NCI-H146 (cell line): ENCODE results near the gene THRAP3.

Source experiments
- DNase-seq: peaks from one replicate; lab custom pipeline; 2025; lab: John Stamatoyannopoulos, UW

The THRAP3 gene

DNA sequence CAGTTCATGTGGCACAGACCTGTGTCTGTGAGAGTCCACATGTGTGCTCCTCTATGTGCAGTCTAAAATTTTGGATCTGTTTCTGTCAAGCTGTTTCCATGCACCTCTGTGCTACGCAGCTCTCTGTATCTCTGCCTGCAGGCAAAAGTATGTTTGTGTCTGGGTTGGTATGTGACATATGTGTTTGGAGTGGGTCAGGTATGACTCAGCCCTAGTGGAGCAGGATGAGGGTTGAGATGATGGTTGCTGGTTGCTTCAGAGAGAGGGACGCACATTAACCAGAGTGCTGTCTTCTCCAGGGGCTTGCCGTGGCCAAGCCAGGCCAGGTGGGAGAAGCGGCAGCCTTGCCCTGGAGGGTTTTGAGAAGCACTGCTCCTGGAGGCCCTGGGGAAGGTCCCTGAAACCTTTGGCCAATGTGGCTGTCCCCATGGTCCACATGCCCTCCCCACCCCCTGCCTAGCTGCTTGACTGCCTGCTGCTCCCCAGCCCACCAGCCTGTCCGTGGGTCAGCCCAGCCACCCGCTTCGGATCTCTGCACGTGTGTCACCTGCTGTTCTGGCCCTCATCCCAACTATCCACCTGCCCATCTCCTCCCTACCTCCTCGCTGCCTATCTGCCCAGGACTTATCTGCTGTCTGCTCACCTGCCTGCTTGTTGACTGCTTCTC, 103.3 kb downstream of the THRAP3 start:
- DNase-seq: peak; percentile 8

DNA sequence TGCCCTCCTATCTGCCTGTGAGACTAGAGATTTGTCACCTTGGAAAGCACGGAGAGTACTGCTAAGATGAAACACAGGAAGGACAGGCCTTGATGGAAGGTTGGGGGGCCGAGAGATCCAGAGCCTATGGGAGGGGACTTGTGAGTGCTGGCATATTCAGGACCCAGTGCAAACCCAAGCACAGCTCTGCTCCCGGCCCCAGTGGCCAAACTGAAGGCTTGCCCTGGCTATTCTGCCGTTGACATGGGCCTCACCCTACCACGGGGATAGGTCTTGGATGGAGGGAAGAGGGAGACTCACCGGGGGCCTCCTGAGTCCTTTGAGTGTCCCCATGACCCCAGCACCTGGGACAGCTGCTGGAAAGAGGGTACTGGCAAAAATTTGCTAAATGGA, 103.8 kb downstream of the THRAP3 start:
- DNase-seq: no peak

DNA sequence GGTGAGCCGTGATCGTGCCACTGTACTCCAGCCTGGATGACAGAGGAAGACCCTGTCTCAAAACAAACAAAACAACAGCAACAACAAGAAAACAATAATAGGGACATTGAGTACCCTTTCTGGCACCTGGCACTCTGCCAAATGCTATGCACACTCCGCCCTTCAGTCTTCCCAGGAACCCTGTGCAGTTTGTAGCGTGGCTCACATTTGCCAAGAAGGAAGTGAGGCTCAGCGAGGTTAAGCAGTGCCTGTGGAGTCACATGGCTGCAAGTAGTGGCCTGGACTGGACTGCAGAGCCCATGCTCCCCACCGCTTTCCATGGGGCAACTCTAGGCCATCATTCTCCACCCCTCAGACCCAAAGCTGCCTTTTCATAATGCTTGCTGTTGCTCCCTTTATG, 104.5 kb downstream of the THRAP3 start:
- no peak for DNase-seq

DNA sequence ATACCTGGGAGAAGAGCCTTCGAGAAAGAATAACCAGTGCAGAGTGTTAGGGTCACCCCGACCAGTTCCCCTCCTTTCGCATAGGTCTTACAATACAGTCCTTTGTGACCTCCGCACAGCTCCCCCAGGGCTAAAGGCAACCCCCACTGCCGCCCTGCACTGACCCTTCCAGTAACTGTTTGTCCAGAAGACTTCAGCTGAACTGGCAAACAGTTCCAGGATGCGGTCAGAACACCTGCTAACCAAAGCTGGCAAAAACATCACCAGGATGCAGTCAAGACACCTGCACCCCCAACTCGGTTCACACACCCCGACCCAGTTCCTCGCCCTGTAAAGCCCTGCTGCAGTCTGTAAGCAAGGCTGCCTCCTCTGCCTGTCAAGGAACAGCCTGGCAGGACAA, 105.6 kb downstream of the THRAP3 start:
- DNase-seq: no peak

DNA sequence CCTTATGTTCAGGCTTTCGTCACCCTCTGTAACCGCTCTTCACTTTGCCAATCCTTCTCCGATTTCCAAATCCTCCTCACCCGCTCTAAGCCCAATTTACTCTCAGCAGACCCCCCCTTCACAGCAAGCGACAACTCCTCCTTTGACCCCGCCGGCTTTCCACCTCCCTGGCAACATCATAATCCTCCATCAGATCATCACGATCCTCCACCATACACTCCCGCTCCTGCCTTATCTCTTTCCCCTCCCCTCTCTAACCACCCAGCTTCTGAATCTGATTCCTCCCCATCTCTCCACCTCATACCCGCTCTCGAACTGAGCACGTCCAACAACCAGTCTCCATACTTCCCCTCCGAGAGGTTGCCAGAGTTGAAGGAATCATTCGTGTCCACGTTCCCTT, 106.7 kb downstream of the THRAP3 start:
- DNase-seq: no peak

DNA sequence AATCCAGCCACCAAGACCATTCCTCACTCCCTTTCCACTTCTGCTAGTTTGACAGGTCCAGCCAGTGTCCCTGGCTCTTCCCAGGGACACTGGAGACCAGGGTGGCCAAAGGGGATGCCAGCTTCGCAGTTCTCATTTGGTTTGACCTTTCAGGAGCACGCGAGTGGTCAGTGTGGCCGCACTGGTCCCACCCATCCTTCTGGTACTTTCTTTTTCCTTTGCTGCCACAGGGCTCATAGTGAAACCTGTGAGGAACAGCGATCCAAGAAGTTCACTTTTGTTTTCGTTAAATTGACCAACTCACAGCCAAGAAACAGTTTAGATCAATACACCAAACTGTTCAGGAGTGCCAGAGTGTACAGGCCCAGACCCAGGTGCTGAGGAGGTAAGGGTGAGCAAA, 113.6 kb downstream of the THRAP3 start:
- no peak for DNase-seq

DNA sequence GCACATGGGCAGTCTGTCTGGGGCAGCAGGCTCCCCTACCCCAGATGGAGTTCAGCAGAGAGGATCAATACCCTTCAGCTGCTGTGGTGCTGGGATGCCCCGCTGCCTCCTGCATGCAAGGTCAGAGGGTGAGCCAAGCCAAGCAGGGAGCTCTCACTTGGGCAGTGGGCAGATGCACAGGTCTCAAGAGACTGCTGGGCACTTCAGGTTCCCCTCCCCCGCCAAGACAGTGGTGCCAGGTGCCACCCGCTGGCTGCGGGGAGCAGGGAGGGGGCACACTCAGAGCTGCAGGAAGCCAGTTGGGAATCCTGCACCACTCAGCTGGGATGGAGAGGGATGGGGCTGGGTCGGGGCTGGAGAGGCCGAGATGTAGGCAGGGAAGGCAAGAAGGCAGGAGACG, 115.0 kb downstream of the THRAP3 start:
- no peak for DNase-seq

DNA sequence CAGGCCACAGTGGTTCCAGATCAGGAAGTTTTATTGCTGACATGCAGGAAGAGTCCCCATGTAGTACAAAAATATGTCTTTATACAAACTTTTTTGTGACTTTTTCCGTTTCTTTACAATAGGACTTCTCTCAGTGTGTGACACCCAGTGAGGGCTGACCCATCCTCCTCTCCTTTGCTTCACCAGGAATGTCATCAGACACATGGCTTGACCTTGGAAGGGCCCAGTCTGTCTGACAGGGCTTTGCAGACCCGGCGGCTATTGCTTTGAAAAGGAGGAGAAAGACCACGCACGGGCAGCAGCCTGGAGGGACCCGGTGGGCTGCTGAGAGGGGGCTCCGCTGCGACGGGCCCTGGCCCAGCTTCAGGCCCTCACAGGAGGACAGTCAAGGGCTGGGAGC, 115.4 kb downstream of the THRAP3 start:
- DNase-seq: no peak

DNA sequence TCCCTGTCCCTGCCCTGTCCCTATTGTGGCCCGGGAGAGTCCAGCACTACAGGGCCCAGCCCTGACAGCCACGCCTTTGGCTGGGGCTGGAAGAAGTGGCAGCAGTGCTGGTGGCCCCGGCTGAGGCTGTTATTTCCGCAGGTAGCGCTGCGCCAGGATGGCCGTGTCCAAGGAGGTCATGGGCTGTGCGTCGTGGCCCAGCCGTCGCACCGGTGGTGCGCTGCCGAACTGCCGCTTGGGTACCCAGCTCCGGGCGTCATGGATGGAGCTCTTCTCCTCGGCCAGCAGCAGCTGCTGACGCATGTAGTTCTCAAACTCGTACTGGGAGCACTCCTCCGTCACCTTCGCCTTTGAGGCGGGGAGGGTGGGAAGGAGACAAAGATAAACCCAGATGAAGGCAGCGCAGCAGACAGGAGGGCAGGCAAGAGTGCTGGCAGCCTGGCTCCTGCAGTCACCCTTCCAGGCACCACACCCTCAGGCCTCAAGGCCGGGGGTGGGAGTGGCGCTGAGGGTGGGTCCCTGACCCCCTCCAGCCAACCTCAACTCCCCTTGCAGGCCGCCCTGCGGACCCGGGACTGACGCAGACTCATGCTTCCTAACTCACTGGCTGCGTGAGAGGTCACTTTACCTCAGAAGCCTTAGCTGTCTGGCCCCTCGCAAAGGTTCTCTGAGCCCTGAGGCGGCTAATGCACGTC, 117.5 kb downstream of the THRAP3 start:
- DNase-seq: no peak

DNA sequence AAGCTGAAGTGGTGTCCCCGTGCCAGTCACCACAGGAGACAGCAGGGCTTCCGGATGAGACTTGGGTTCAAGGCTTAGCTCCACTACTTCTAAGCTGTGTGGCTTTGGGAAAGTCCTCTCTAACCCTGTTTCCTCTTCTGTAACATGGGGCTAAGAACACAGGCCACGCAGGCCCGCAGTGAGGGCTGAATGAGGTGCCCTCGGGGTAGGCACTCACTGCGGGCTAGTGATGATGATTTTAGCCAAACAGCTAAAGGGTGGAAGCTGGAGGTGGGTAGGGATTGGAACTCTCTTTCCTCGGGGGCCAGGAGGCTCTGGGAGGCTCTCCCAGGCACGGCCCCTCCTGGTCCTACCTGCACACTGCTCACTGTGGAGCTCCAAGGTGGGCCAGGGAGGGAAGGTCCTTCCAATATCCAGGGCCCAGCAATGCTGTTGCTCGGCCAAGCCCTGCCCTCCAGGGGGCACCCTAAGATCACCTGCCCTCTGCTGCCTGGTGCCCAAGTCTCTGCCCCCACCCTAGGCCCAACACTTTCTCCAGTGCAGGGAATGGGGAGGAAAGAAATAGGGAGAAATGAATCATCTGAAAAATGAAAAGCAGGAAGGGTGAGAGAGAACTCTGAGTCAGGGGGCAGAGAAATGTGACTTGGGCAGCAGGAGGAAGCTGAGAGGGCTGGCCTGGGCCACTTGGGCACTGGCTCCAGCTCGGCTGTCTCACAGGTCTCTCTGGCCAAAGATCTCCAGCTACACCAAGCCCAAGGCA, 118.4 kb downstream of the THRAP3 start:
- peak; percentile 3 for DNase-seq

DNA sequence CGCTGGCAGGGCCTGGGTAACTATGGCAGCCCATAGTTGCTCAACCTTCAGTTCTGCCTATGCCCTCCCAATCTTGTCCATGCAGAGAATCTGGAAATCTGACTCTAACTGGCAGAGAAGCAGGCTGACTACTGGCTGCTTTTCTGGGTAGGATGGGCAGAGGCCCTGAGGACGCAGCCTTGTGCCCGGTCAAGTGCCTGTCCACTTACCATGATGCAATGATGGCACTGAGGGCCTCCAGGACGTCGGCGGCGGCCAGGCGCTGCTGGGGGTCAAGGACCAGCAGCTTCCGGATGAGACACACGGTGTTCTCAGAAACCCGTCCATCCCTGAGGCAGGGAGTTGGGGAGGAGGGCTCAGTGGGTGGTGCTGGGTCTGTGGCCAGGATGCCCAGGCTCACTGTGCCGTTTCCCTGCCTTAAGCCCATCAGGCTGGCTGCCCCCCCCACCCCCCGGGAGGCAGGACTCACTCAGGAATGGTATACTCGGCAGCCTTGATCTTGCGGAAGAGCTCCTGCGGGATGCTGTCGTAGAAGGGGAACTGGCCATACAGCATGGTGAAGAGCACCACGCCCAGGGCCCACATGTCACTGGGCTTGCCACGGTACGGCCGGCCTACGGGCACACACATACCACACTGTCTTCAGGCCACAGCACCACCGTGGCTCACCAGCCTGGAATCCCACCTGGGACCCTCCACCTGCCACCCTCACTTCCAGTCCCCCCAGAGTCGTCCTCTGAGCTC, 119.6 kb downstream of the THRAP3 start:
- no peak for DNase-seq

DNA sequence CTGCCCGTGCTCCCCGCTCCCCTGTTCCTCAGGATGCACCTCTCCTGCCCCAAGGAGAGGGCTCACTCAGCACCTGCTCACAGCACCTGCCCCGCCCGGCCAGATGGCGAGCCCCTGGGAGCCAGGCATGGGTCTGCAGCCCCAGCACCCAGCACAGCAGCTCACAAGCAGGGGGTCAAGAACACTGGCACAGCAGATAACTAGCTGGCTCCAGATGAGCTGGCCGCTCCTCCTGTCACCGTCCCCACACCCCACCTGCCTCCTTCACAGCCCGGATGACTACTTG, 120.1 kb downstream of the THRAP3 start:
- no peak for DNase-seq

DNA sequence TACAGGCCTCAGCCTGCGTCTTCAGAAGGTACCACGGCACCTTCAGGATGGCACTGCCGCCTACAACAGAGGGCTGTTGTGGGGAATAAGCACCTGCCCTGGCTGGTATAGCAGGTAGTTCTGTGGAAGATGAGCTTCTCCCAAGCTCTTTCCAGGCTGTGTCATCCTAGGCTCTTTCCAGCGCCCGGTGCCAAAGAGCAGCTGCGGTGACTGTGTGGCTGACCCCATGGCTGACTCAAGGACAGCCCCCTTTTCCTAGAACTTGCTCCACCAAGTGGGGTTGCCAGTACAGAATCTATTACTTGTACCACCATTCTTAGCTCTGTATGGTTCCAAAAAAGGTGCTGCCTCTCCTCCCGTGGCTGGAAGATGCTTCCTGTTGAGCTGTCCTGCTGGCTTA, 121.1 kb downstream of the THRAP3 start:
- no peak for DNase-seq

DNA sequence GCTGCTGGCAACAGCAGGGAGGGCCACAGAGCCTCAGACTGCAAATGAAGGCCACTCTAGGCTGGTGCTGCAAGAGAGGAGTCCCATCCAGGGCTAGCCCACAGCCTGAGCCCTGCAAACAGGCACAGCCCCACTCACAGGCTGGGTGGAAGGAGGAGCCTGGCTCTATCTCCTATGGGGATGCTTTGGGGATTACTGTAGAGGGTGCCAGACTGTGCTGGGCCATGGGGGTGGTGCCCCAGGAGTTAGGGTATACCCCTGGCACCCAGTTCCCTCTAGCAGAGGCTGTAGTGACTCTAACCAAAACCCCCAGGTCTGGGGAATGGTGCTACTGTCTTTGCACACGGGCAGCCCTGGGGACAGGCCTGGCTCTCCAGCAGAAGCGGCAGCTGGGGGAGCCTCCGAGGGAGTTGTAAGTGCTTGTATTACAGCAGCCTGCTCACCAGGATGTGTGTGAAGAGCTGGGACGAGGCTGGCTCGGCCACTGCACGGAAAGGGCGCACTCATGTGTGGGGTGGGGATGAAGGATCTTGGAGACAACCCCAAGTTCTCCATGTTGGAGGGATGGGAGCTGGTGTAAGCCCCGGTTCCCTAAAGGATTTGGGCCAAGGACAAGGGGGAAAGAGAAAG, 122.6 kb downstream of the THRAP3 start:
- DNase-seq: no peak

DNA sequence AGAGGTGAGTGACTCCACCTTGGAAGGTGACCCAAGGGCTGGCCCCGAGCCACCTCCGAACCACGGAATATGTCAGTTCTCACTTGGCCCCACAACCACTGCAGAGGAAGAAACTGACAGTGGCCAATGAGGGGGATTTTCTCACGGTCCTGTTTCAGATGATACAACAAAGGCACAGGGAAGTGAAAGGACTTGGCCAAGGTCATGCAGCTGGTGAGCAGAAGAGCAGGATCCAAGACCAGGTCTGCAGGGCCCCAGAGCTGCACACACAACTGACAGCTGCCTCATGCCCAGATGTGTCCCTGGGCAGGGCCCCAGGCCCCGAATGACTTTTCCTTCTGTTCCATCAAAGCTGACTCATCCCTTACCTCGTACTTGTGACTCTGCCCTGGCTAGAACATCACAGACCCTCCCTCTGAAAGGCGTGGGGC, 125.0 kb downstream of the THRAP3 start:
- no peak for DNase-seq

DNA sequence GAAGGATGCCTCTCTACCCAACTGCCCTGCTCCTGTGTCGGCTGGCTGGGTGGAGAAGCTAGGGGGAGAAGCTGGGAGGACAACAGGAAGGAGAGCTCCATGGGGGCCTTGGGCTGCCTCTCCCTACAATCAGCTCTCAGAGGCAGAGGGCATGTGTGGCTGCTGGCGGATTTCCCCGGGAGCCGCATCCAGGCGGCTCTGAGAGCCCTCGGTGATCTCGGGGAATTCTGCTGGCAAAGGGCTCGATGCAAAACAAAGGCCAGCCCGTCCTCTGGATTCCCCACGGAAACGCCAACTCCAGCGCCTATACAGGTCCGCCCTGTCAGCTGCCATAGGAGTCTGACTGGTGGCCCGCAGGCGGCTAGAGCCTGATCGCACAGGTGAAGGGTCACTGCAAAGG, 125.6 kb downstream of the THRAP3 start:
- no peak for DNase-seq

DNA sequence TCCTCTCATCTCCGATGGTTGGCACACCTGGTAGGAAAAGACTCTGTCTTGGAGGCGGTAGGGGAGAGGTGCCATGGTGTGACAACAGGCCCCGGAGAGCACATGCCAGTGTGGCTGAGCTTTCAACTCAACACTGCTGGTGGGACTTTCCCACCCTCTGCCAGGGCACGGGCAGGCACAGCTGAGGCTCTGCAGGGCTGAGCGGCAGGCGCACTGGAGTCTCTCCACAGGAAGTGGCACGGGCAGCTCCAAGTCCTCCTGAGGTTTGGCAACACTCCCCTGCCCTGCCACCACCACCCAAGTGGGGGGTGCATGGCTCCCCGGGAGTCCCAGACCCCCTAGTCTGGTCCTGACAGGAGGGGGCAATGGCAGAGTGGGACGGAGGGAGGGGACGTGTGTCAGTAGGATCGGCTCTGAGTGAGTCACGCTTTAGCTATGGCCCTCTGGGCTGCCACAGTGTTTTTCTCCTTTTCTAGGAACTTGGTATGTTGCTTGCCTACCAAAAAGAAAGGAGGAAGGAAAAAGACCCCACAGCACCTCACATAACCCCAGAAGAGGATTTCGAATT, 126.5 kb downstream of the THRAP3 start:
- DNase-seq: no peak

DNA sequence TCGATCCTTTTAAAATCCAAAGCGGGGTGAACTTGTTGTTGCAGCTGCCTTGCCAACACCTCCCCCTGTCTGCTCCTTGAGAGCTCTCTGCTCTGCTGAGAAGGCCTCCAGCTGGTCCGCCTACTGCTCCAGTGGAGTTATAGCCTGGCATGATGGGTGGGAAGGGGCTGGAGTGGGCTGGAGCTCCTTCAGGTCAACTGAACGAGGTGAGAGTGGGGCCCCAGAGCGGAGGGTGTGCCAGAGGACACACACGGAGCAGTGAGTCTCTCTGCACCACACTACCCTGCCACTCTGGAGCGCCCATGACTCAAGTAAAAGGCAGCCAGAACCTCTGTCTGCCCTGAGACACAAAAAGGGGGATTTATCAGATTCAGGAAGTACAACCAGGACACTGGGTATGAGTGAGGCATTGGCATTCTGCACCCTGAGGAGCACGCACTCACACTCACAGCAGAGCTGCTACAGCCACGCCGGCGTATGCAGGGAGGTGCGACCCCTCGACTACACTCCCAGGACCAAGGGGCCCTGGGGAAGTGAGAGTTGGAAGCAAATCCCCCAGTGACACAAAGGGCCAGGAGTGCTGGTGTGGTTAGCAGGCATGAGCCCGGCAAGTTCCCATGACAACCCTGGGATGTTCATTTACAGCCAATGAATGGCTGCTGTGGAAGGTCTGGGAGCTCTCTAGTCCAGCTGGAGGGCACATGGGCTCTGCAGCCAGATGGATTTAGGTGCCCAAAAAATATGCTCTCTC, 127.2 kb downstream of the THRAP3 start:
- no peak for DNase-seq

DNA sequence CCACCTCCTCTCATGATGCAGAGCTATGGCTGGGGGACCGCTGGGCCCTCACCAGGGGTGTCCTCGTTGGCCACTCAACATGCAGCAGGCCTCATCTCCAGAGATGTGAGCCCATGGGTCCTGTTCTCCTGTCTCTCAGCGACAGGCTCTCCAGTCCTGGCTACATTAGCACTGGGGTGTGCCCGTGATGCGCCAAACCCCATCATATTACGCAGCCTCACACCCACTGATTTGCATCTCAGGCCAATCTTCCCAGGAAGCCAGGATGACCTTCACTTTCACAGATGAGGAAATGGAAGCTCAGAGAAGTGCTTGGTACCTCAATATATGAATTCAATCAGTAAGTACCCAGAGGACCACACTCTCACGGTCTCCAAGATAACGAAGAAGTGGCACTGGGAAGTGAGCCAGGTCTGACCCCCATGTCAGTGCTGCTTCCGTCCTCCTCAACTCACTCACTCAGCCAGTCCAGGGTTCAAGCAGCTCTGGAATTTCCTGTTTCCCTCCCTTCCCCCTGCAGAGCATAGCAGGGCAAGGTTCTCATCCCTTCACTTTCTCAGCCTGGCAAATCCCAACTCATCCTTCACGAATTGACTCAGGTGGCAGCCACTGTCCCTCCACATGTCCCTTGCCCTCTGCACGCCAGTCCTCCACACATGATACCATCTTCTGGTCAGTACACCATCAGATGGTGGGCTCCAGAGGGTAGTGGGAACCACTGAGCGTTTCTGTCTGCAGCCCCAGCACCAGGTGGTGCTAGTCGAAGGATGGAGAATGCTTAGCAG, 128.1 kb downstream of the THRAP3 start:
- no peak for DNase-seq
